ENCODE measurements around the gene ZNF324B. TPM values are rescaled to one million over a fixed set of nuclear protein-coding genes. Genes with fewer than 3 reads are reported as not detected.
"Not testable (repeated sequence)": the region's sequence is repeated elsewhere in the genome, so short reads cannot be mapped to it uniquely, and the experiment has no call there.

ZNF324B gene
- total RNA-seq, 1 donor: 19.1 TPM

DNA sequence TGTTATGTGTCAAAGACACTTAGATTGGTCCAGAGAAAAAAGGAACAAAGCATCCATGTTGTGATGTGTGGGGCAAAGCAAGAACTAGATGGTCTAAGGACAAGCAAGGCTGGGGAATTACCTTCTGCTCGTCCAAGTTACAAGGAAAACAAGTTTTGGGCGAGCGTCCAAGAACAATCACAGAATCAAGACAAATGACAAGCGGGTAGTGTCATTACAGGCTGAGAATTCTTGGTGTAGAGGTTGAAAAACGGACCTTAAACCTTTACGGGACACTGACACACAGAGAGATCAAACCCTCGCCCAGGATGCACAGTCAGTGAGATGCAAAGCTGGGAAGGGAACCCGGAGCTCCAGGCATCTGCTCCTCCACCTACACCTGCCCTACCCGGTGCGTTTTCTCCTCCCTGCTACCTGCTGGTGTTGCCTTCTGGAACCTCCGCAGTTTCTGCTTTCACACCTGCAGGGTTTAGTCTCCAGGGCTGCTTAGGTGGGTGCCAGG is 515 bp upstream of the ZNF324B start:
- no peak for DNase-seq (ENCODE audit: low read depth in 2 of 3, low spot score in 2 of 3)

DNA sequence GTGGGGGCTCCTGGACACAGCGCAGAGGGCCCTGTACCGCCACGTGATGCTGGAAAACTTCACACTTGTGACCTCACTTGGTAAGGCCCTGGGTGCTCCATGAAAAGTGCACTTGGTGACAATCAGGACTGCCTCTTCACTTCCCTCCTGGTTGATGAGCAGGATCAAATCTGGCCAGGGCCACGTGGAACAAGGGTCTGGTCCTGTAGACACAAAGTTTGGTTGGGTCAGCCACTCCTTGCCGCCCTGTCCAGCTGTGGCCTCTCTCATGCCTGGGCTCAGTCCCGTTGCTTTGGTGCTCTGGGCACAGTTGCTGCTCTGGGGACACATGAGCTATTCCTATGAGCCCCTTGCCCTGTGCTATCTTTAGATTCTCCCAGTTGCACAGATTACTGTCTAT is 2.3 kb downstream of the ZNF324B start:
- DNase-seq (ENCODE audit: low read depth in 2 of 3, low spot score in 2 of 3): no peak

DNA sequence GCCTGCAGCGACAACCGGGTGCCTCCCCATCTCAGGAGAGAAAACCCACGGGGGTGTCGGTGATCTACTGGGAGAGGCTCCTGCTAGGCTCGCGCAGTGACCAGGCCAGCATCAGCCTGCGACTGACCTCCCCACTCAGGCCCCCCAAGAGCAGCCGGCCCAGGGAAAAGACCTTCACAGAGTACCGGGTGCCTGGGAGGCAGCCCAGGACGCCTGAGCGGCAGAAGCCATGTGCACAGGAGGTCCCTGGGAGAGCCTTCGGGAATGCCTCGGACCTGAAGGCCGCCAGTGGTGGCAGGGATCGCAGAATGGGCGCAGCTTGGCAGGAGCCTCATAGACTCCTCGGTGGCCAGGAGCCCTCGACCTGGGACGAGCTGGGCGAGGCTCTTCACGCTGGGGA is 3.9 kb downstream of the ZNF324B start:
- DNase-seq (ENCODE audit: low read depth in 2 of 3, low spot score in 2 of 3): no peak

DNA sequence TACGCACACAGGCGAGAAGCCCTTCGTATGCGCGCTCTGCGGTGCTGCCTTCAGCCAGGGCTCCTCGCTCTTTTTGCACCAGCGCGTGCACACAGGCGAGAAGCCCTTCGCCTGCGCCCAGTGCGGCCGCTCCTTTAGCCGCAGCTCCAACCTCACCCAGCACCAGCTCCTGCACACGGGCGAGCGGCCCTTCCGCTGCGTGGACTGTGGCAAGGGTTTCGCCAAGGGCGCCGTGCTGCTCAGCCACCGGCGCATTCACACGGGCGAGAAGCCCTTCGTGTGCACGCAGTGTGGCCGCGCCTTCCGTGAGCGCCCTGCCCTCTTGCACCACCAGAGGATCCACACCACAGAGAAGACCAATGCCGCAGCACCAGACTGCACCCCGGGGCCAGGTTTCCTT is 4.7 kb downstream of the ZNF324B start:
- no peak for DNase-seq (ENCODE audit: low read depth in 2 of 3, low spot score in 2 of 3)

DNA sequence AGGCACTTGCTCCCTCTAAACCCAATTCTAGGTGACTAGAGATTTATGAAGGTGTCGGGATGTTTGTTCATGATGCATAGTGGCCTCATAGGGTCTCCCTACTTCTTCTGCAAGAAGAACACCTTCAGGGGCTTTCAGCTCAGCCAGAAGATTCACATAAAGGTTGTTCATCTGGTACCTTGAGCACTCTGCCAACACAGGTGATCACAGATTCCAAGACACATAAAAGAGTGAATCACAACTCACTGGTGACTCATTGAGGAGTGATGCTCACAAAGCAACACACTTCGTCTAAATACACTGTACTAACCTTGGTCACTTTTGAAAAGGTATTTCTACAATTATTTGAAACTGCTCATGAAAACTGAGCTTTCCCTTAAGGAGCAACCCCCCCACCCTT is 8.6 kb downstream of the ZNF324B start:
- DNase-seq (ENCODE audit: low read depth in 2 of 3, low spot score in 2 of 3): no peak

DNA sequence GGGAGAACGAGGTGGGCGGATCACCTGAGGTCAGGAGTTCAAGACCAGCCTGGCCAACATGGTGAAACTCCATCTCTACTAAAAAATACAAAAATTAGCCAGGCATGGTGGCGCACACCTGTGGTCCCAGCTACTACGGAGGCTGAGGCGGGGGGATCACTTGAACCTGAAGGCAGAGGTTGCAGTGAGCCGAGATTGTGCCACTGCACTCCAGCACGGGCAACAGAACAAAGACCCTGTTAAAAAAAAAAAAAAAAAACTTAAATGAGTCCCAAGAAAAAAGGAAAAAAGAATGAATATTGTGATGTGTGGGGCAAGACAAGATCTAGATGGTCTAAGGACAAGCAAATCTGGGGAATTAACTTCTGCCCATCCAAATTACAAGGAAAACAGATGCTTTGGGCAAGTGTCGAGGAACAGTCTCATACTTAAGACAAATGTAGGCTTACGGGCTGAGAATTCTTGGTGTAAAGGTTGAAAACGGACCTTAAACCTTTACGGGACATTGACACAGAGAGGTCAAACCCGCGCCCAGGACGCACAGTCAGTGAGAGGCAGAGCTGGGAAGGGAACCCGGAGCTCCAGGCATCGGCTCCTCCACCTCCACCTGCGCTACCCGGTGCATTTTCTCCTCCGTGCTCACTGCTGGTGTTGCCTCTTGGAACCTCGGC is 14.8 kb downstream of the ZNF324B start:
- DNase-seq (ENCODE audit: low read depth in 2 of 3, low spot score in 2 of 3): no peak

DNA sequence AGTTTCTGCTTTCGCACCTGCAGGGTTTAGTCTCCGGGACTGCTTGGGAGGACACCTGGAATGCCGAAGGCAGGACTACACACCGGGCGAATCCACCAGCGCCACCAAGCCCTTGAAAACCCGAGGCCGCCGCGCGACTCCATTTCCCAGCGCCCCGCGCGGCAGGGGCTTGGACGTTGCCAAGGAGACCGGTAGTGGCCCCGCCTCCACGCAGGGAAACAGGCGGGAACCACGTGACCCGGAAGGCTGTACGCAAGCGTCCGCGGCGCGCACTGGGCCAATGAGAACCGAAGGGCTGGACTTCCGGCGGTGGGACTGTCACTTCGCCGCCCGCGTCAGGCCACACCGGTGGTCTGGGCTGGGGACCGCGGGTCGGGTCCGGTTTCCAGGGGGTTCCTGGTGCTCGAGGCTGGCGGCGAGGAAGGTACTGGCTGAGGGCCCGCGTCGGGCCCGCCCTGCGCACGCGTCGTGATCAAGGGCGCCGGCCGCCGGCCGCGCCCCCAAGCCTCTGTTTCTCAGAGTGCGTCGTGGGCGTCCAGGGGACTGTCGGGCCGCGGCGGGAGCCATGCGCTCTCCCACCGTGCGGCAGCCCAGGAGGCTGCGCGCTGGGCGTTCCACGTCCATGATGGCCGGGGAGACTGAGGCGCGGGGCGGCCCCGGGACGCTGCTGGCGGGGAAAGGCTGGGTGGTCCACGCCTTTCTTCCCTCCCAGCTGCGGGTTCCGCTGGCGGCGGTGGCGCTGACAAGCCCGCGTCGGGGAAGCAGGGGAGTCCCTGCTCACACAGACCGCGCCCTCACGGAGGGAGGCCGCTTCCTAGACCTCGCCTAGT is 15.6 kb downstream of the ZNF324B start, which contains the start of gene ZNF324:
Gene ZNF324 (plus strand): TSS at position 321 of the 830 bp plus-strand sequence. CDS start 2,106 bp downstream, outside the sequence.
- DNase-seq (ENCODE audit: low read depth in 2 of 3, low spot score in 2 of 3): peak; percentile 88 to 97 (median 96)

DNA sequence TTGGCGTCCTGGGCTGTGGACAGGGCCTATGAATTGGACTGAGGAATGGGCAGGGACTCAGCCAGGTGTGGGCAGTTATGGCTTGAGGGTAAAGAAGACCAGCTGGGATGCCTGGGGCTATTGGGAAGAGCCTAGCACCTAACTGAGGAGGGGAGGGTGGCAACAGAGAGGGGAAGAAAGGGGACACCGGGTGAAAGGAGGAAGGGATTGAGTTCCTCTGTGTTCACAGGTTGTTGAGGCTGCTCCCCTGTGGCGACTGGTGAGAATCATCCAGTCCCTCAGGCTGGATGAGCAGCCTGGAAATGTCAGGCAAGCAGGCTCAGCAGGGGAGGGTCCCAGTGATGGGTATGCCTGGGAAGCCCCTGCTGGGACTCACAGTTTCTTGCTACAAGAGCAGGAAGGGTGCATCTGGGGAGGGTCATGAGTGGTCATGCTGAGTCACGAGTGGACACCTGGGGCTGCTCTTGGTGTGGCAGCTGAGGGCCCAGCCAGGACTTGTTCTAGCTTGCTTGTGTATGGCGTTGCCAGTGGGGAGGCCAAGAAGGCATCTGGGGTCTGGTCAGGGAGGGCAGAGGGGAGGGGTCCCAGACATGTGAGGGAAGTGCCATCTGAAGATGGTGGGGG is 16.9 kb downstream of the ZNF324B start:
- DNase-seq (ENCODE audit: low read depth in 2 of 3, low spot score in 2 of 3): no peak

DNA sequence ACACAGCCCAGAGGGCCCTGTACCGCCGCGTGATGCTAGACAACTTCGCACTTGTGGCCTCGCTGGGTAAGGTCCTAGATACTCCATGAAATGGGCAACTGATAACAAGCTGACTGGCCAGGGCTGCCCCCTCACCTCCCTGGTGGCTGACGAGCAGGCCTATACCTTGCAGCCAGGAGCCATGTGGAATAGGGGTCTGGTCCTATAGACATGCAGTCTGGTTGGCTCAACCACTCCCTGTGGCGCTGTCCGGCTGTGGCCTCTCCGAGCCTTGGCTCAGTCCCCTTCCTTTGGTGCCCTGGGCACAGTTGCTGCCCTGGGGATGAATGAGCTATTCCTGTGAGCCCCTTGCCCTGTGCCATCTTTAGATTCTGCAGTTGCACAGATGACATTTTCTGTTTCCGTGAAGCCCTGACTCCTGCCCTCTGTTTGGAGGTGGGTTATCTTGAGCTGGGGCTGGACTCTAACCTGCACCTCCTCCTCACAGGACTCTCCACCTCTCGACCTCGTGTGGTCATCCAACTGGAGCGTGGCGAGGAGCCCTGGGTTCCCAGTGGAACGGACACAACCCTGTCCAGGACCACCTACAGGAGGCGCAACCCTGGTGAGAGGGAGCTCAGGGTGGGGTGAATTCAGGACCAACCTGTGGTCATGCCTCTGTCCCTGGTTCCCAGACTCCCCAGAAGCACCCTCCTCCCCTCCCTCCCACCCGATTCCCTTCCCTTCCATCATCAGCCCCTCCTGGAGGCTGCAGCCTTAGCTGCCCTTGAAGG is 18.0 kb downstream of the ZNF324B start:
- DNase-seq (ENCODE audit: low read depth in 2 of 3, low spot score in 2 of 3): no peak

DNA sequence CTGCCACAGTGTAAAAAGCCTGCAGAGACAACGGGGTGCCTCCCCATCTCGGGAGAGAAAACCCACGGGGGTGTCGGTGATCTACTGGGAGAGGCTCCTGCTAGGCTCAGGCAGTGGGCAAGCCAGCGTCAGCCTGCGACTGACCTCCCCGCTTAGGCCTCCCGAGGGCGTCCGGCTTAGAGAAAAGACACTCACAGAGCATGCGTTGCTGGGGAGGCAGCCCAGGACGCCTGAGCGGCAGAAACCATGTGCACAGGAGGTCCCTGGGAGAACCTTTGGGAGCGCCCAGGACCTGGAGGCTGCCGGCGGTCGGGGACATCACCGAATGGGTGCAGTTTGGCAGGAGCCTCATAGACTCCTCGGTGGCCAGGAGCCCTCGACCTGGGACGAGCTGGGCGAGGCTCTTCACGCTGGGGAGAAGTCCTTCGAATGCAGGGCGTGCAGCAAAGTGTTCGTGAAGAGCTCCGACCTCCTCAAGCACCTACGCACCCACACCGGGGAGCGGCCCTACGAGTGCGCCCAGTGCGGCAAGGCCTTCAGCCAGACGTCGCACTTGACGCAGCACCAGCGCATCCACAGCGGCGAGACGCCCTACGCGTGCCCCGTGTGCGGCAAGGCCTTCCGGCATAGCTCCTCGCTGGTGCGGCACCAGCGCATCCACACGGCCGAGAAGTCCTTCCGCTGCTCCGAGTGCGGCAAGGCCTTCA is 19.6 kb downstream of the ZNF324B start:
- not testable (repeated sequence) for DNase-seq (ENCODE audit: low read depth in 2 of 3, low spot score in 2 of 3)

DNA sequence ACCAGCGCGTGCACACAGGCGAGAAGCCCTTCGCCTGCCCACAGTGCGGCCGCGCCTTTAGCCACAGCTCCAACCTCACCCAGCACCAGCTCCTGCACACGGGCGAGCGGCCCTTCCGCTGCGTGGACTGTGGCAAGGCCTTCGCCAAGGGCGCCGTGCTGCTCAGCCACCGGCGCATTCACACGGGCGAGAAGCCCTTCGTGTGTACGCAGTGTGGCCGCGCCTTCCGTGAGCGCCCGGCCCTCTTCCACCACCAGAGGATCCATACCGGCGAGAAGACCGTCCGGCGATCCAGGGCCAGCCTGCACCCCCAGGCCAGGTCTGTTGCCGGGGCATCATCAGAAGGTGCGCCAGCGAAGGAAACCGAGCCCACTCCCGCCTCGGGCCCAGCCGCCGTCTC is 20.3 kb downstream of the ZNF324B start:
- DNase-seq (ENCODE audit: low read depth in 2 of 3, low spot score in 2 of 3): no peak

DNA sequence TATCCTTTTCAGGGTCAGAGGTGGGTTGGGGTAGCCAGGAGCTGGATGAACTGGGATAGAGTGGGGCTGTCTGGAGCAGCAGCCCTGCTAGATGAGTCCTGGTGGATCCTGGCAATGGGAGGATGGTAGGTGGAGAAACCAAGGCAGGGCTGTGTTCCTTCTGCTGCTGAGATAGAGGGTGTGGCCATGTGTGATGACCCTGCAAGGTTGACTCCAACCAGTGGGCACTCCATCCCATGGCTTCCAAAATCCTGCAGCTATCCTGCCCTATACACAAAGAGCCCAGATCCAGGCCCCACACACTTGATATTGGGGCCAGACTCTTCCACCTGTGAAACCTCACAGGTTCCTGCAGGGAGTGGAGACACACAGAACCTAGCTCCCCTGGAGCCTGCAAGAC is 22.4 kb downstream of the ZNF324B start:
- no peak for DNase-seq (ENCODE audit: low read depth in 2 of 3, low spot score in 2 of 3)

DNA sequence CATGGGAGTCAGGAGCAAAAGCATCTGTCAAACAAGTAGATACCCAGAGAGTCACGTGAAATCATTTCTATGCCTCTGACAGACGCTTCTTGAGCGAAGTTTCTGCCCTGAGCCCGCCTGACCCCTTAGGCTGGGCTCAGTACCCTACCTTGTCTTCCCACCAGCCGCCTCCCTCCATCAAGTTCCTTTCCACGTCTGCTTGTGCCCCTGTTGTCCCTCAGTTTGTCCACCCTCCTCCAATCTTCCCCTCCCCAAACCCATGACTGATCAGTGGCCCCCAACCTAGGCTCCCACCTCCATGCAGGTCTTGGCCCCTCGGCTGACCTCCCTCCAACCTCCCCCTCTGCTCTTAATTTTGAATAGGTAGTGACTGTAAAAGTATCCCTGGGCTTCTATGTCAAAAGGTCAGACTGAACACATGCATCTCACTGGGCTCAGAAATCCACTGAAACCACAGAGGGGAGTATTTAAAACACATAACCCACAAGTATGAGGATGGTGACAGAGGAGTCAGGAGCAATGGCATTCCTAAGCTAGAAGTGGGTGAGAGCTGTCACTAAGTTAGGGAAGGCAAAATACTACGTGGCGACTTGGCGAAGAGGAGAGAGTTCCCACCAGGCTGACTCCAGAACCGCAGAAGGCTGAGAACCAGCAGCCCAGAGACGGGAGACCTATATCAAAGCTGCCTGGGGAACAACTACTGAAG is 23.0 kb downstream of the ZNF324B start:
- DNase-seq (ENCODE audit: low read depth in 2 of 3, low spot score in 2 of 3): no peak

DNA sequence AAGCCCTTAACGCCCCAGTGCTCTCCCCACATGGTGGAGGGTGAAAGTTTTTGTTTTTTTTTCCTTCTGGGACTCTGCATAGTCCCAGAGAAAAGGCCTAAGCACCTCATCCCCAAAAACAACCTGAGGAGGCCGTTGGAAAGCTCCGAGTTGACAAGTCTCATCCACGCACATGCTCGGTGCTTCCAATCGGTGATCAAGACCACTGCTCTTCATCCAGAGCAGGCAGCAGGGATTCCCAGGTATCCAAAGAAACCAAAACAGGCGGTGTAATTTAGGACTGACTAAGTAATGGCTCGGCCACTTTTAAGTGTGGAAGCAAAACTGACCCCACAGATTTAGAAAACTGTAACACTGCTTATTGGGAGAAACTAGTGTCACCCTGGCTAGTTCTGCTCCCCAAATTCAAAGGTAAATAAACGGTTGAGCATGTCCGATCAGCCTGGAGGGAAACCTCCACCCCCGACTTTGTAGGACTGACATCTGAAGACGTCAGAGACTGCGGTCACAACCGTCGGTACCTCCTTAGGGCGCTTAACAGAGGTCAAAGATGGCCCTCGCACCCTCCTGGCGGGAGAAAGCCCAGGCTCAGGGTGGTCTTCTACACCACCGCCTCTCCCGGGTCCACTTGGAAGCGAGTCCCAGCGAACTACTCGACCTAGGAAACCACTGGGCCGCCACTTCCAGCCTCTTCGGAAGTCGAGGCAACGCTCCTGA is 23.7 kb downstream of the ZNF324B start:
- DNase-seq (ENCODE audit: low read depth in 2 of 3, low spot score in 2 of 3): peak in 1 of 3 donors; percentile 43

DNA sequence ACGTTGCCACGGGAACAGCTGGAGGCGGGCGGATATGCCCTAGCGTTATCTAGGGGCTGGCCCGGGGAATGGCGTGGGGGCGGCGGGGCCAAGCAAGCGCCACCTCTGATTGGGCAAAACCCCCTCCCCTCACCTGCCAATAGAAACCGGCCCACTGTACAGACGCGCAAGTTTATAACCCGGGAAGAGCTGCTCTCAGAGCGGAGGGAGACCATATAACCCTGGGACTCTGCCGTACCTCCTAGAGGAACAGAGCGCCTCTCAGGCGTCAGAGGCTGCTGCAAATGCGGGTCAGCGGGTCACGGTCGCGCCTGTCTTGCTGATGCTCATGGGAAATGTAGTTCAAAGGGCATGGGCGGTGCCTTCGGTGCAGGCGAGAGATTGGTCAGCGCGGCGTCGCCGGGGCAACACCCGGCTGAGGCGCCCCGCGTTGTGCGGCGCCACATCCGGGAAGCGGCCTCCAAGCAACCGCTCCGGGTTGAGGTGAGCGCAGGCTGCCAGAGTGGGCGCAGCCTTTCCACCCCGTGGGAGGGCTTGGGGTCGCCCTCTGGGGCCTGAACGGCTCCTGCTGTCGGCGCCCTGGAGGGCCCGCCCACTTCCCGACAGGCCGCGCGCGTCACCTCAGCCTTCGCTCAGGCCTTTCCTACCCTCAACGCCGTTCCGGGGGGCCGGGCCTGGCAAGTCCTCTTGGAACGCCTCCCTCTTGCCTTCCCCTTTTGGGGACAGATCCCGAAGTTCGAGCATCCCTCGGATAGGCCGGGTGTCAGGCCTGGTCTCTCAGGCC is 24.5 kb downstream of the ZNF324B start, which contains the start of gene ZNF446:
Gene ZNF446 (plus strand): TSS at position 639 of the 784 bp plus-strand sequence. CDS start 867 bp downstream, outside the sequence.
- DNase-seq (ENCODE audit: low read depth in 2 of 3, low spot score in 2 of 3): peak; percentile 87 to 98 (median 98)

DNA sequence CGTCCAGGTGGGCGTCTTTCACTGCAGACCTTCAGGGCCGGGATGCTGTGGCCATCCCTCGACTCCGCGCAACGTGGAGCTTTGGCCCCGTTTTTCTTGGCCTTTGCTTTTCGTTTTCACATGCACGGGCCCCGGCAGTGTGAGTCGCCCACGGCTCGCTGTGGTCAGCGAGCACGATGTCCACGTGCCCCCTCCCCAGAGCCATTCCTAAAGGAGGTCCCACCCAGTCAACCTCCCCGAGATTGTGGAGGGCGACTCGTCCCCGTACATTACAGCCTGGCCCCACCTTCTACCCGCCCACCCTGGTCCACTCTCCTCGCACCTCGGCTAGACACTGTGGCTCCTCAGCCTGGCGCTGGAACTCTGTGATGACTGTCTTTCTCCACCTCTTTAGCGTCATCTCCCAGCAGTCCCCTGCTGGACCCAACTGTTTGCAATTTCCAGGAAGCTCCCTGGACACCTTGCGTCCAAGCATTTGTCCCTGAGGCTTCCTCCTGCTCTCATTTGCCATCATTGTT is 25.1 kb downstream of the ZNF324B start:
- DNase-seq (ENCODE audit: low read depth in 2 of 3, low spot score in 2 of 3): no peak

DNA sequence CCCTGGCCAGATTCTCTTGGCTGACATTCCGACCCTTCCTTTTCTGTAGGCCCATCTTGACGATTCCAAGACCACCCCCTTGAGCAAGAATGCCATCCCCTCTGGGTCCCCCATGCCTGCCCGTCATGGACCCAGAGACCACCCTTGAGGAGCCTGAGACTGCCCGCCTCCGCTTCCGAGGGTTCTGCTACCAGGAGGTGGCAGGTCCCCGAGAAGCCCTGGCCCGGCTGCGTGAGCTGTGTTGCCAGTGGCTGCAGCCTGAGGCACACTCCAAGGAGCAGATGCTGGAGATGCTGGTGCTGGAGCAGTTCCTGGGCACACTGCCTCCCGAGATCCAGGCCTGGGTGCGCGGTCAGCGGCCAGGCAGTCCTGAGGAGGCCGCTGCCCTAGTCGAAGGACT is 25.7 kb downstream of the ZNF324B start:
- no peak for DNase-seq (ENCODE audit: low read depth in 2 of 3, low spot score in 2 of 3)

DNA sequence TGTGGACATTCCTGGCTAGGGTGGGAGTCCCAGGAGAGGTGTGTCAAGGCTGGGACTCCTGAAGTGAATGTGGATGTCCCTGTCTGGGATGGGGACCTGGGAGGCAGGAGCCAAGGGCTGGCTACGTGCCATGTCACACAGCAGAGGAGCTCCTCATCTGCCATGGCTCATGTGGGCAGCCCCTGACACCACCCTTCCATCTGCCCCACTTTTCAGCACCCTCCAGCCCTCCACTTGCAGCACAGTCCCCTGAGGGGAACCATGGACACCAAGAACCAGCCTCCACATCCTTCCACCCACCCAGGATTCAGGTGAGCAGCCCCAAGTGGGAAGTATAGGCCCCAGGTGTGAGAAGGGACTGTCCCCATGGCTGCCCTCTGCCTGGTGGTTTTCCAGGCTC is 26.4 kb downstream of the ZNF324B start:
- no peak for DNase-seq (ENCODE audit: low read depth in 2 of 3, low spot score in 2 of 3)

Data from hematopoietic multipotent progenitor cell (in vitro differentiated cells).